Measurements from ENCODE around the gene WDHD1. TPM values are rescaled to one million over a fixed set of nuclear protein-coding genes. Genes with fewer than 3 reads are reported as not detected.

The WDHD1 gene
- total and polyA plus RNA-seq, 10 donors: 1.4 to 6.3 (median 3.8) TPM

- Histone ChIP-seq H3K4me3 (no peak overlapping the region), H3K36me3 (no peaks in the 10 kb centered on the region), H3K4me1 (peaks cover 10 to 58% (median 21%) of the 10 kb centered on the region in 6 donors), H3K27me3 (replicated peaks in 1 of 7) (no peaks in the 10 kb centered on the region), H3K27ac (peak overlapping the region in 2 of 8 donors; percentile 38 to 48), H3K9me3 (no peaks in the 10 kb centered on the region)
- 42 to 82% (median 59%) methylated on average over 2 of the region's 2 CpGs for WGBS, 5 donors
- intact Hi-C loops (cut with DNase I; ENCODE audit: low total_unique reads): no loop called here
- DNase-seq: no peak
- TF ChIP-seq, protein P1, sequence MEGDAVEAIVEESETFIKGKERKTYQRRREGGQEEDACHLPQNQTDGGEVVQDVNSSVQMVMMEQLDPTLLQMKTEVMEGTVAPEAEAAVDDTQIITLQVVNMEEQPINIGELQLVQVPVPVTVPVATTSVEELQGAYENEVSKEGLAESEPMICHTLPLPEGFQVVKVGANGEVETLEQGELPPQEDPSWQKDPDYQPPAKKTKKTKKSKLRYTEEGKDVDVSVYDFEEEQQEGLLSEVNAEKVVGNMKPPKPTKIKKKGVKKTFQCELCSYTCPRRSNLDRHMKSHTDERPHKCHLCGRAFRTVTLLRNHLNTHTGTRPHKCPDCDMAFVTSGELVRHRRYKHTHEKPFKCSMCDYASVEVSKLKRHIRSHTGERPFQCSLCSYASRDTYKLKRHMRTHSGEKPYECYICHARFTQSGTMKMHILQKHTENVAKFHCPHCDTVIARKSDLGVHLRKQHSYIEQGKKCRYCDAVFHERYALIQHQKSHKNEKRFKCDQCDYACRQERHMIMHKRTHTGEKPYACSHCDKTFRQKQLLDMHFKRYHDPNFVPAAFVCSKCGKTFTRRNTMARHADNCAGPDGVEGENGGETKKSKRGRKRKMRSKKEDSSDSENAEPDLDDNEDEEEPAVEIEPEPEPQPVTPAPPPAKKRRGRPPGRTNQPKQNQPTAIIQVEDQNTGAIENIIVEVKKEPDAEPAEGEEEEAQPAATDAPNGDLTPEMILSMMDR (IDR thresholded peaks at IDR 0.05 in 8 of 11, conservative IDR thresholded peaks at IDR 0.05 in 3 of 11): no peak
- TF ChIP-seq POLR2A (IDR thresholded peaks at IDR 0.05) (no peak), POLR2AphosphoS5 (IDR thresholded peaks at IDR 0.05) (no peak)
Measured at GRCh38 chr14:55073856-55074255, 47.0 kb upstream of the WDHD1 start.

- intact Hi-C loops (cut with DNase I; ENCODE audit: low total_unique reads): no loop called here
- peak overlapping the region in 1 of 8 donors; percentile 26 for H3K4me3 ChIP-seq
- H3K27me3 ChIP-seq (replicated peaks in 1 of 7): no peaks in the 10 kb centered on the region
- no peaks in the 10 kb centered on the region for H3K9me3 ChIP-seq
- H3K4me1 ChIP-seq: peaks cover 10 to 62% (median 21%) of the 10 kb centered on the region in 6 donors
- H3K36me3 ChIP-seq: peaks cover 0 to 12% (median 3%) of the 10 kb centered on the region in 6 donors
- H3K27ac ChIP-seq: peak overlapping the region; percentile 16 to 71 (median 52)
- no peak for DNase-seq
- WGBS, 5 donors: 12 to 18% (median 16%) methylated on average over 10 of the region's 10 CpGs
- TF ChIP-seq, protein P1 (IDR thresholded peaks at IDR 0.05 in 8 of 11, conservative IDR thresholded peaks at IDR 0.05 in 3 of 11): no peak
- TF ChIP-seq POLR2A (IDR thresholded peaks at IDR 0.05): no peak
- peak in 1 of 3 donors; percentile 45 for TF ChIP-seq POLR2AphosphoS5 (IDR thresholded peaks at IDR 0.05)
Measured at GRCh38 chr14:55071870-55072640, 45.2 kb upstream of the WDHD1 start.

DNA sequence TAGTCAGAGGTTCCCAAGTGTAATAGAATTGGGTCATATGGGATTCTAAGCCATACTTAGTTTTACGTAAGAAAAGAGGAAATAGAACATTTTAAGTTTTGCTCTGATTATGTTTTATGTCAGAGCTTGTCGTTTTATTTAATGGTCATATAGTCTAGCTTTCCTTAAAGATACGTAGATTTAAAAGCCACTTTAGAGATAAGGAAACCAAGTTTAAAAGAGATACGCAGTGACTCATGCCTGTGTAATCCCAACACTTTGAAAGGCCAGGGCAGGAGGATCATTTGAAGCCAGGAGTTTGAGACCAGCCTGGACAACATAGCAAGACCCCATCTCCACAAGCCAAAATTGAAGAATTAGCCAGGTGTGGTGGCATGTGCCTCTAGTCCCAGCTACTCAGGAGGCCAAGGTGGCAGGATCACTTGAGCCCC is 44.1 kb upstream of the WDHD1 start:
- Histone ChIP-seq H3K27ac (peak overlapping the region in 3 of 8 donors; percentile 15 to 71 (median 54)), H3K27me3 (replicated peaks in 1 of 7) (no peaks in the 10 kb centered on the region), H3K36me3 (peaks cover 0 to 21% (median 3%) of the 10 kb centered on the region in 6 donors), H3K4me1 (peaks cover 10 to 70% (median 21%) of the 10 kb centered on the region in 6 donors), H3K9me3 (no peaks in the 10 kb centered on the region), H3K4me3 (no peak overlapping the region)
- no peak for DNase-seq
- intact Hi-C loops (cut with DNase I; ENCODE audit: low total_unique reads): no loop called here
- WGBS, 5 donors: 59 to 67% (median 60%) methylated on average over 4 of the region's 4 CpGs
- TF ChIP-seq POLR2A (IDR thresholded peaks at IDR 0.05) (no peak), POLR2AphosphoS5 (IDR thresholded peaks at IDR 0.05) (peak in 1 of 3 donors; percentile 42)

DNA sequence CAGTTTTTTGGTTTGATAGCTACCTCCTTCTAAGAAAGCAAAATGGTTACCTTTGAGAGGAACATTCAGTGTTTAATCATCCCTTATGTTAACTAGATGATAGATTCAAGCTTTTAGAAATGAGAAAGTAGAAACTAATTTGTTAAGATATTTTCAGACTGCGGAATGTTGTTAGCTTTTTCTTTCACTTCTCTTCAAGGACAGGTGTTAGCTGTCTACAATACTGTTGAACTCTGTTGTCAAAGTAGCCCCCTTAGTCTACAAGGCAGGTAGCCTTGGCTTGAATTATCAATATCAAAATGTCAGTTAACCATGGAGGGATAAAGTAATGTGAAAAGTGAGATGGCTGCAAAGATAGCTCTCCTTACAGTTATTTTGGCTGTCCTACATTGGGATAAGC is 39.3 kb upstream of the WDHD1 start:
- no peaks in the 10 kb centered on the region for H3K9me3 ChIP-seq
- TF ChIP-seq POLR2AphosphoS5 (IDR thresholded peaks at IDR 0.05) (no peak), POLR2A (IDR thresholded peaks at IDR 0.05) (no peak)
- TF ChIP-seq, protein P1 (IDR thresholded peaks at IDR 0.05 in 8 of 11, conservative IDR thresholded peaks at IDR 0.05 in 3 of 11): no peak
- peaks cover 0 to 61% (median 11%) of the 10 kb centered on the region in 6 donors for H3K4me1 ChIP-seq
- H3K36me3 ChIP-seq: peaks cover 0 to 67% (median 32%) of the 10 kb centered on the region in 6 donors
- intact Hi-C loops (cut with DNase I; ENCODE audit: low total_unique reads): no loop called here
- 78 to 88% (median 87%) methylated on average over 1 of the region's 1 CpG for WGBS, 5 donors
- H3K27ac ChIP-seq: peak overlapping the region in 5 of 8 donors; percentile 1 to 55 (median 34)
- H3K4me3 ChIP-seq: no peak overlapping the region
- DNase-seq: no peak
- H3K27me3 ChIP-seq (replicated peaks in 1 of 7): no peaks in the 10 kb centered on the region
